ENCODE data around the gene MLF2.

DNA sequence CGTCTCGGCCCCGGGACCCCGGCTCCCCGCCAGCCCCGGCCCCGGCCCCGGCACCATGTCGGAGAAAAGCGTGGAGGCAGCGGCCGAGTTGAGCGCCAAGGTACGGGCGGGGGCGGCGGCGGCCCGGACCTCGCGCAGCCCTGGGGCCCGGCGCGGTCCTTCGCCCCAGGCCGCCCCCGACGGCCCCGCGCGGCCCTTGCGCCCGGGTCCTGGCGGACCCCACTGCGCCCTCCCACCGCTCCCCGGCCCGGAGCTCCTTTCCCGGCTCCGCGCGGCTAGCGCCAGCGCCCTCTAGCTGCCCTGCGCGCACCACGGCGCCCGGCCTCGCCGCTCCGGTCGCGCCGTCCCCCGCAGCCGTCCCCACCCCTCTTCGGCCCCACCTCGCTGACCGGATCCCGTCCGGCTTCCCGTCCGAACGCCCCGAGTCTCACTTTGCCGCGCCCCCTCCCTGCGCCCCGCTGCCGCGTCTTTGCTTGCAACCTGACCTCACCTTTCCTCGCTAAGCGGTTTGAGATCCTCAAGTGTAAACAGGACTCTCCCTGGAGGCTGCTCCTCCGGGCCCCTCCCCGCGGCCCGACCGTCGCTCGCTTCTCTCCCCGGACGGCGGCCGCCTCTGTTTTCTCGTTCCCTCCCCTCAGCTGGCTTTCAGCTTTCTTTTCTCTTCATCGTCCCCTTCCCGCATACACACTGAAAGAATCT is 13.9 kb upstream of the MLF2 start:
- peak; percentile 49 to 97 (median 81) for TF ChIP-seq CTCF (IDR thresholded peaks at IDR 0.05 in 4 of 5, conservative IDR thresholded peaks at IDR 0.05 in 1 of 5)
- peak in 1 of 2 donors; percentile 38 for TF ChIP-seq POLR2A (IDR thresholded peaks at IDR 0.05)

All from gastrocnemius medialis (tissue), 4 donors.